ENCODE data around the gene CBARP.

- TF ChIP-seq, protein P1, sequence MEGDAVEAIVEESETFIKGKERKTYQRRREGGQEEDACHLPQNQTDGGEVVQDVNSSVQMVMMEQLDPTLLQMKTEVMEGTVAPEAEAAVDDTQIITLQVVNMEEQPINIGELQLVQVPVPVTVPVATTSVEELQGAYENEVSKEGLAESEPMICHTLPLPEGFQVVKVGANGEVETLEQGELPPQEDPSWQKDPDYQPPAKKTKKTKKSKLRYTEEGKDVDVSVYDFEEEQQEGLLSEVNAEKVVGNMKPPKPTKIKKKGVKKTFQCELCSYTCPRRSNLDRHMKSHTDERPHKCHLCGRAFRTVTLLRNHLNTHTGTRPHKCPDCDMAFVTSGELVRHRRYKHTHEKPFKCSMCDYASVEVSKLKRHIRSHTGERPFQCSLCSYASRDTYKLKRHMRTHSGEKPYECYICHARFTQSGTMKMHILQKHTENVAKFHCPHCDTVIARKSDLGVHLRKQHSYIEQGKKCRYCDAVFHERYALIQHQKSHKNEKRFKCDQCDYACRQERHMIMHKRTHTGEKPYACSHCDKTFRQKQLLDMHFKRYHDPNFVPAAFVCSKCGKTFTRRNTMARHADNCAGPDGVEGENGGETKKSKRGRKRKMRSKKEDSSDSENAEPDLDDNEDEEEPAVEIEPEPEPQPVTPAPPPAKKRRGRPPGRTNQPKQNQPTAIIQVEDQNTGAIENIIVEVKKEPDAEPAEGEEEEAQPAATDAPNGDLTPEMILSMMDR (conservative IDR thresholded peaks at IDR 0.05 in 1 of 2, IDR thresholded peaks at IDR 0.05 in 1 of 2; ENCODE audit: low read depth in 1 of 2, low read length in 2 of 2) = no peak
- no peak for TF ChIP-seq EZH2 (IDR thresholded peaks at IDR 0.05; ENCODE audit: low read length, missing control alignments)
Observed at GRCh38 chr19:1260749-1261537, 23.1 kb upstream of the CBARP start.
